ENCODE measurements around the gene OR1M1.
"Not testable (repeated sequence)": the region's sequence is repeated elsewhere in the genome, so short reads cannot be mapped to it uniquely, and the experiment has no call there.

The OR1M1 gene

GRCh38 chr19:9044449-9044848 lies 42.4 kb upstream of the OR1M1 start:
- no peaks in the 10 kb centered on the region for H3K9me3 ChIP-seq (replicated peaks; ENCODE audit: insufficient read depth, low read length)
- H2AFZ ChIP-seq (ENCODE audit: low read length): no peak overlapping the region
- H3K9ac ChIP-seq (ENCODE audit: low read length): no peak overlapping the region
- H3K36me3 ChIP-seq (replicated peaks; ENCODE audit: insufficient read depth, low read length): no peaks in the 10 kb centered on the region
- no peaks in the 10 kb centered on the region for H3K9me2 ChIP-seq (replicated peaks; ENCODE audit: insufficient read depth, low read length)
- no peak overlapping the region for H3K4me2 ChIP-seq (ENCODE audit: low read depth, low read length)
- H3K4me1 ChIP-seq (ENCODE audit: low read length): no peaks in the 10 kb centered on the region
- no peak overlapping the region for H3K4me3 ChIP-seq (ENCODE audit: low read length)
- H3K27ac ChIP-seq (ENCODE audit: low read length): no peak overlapping the region
- H3K79me2 ChIP-seq (ENCODE audit: low read length): no peaks in the 10 kb centered on the region
- TF ChIP-seq EZH2 (optimal IDR thresholded peaks at IDR 0.05; ENCODE audit: low read depth, low read length) (no peak), EZH2phosphoT487 (IDR thresholded peaks at IDR 0.05; ENCODE audit: low read length) (no peak)
- TF ChIP-seq, protein P1, sequence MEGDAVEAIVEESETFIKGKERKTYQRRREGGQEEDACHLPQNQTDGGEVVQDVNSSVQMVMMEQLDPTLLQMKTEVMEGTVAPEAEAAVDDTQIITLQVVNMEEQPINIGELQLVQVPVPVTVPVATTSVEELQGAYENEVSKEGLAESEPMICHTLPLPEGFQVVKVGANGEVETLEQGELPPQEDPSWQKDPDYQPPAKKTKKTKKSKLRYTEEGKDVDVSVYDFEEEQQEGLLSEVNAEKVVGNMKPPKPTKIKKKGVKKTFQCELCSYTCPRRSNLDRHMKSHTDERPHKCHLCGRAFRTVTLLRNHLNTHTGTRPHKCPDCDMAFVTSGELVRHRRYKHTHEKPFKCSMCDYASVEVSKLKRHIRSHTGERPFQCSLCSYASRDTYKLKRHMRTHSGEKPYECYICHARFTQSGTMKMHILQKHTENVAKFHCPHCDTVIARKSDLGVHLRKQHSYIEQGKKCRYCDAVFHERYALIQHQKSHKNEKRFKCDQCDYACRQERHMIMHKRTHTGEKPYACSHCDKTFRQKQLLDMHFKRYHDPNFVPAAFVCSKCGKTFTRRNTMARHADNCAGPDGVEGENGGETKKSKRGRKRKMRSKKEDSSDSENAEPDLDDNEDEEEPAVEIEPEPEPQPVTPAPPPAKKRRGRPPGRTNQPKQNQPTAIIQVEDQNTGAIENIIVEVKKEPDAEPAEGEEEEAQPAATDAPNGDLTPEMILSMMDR (IDR thresholded peaks at IDR 0.05; ENCODE audit: low read length): no peak
- no peaks in the 10 kb centered on the region for H4K20me1 ChIP-seq (ENCODE audit: insufficient read depth, low read length)
- H3F3A ChIP-seq (ENCODE audit: insufficient read depth, low read length): no peaks in the 10 kb centered on the region
- no peak for DNase-seq
- peaks cover 45% of the 10 kb centered on the region for H3K27me3 ChIP-seq (replicated peaks; ENCODE audit: insufficient read depth, low read length)

DNA sequence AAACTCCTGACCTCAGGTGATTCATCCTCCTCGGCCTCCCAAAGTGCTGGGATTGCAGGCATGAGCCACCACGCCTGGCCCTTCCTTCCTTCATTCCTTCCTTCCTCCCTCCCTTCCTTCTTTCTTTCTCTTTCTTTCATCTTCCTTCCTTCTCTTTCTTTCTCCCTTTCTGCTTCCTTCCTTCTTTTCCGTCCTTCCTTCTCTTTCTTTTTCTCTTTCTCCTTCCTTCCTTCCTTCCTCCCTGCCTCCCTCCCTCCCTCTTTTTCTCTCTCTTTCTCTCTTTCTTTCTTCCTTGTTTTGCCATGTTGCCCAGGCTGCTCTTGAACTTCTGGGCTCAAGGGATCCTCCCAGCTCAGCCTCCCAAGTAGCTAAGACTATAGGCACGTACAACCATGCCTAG lies 40.2 kb upstream of the OR1M1 start:
- H3K27ac ChIP-seq (ENCODE audit: low read length): no peak overlapping the region

GRCh38 chr19:9052894-9053293 lies 34.0 kb upstream of the OR1M1 start:
- Histone ChIP-seq H3F3A (ENCODE audit: insufficient read depth, low read length) (no peaks in the 10 kb centered on the region), H3K9me3 (replicated peaks; ENCODE audit: insufficient read depth, low read length) (no peaks in the 10 kb centered on the region), H3K4me2 (ENCODE audit: low read depth, low read length) (no peak overlapping the region), H3K4me1 (ENCODE audit: low read length) (no peaks in the 10 kb centered on the region), H2AFZ (ENCODE audit: low read length) (no peak overlapping the region), H3K36me3 (replicated peaks; ENCODE audit: insufficient read depth, low read length) (no peaks in the 10 kb centered on the region), H4K20me1 (ENCODE audit: insufficient read depth, low read length) (no peaks in the 10 kb centered on the region), H3K9me2 (replicated peaks; ENCODE audit: insufficient read depth, low read length) (no peaks in the 10 kb centered on the region), H3K27ac (ENCODE audit: low read length) (no peak overlapping the region), H3K9ac (ENCODE audit: low read length) (no peak overlapping the region), H3K27me3 (replicated peaks; ENCODE audit: insufficient read depth, low read length) (peaks cover 19% of the 10 kb centered on the region), H3K79me2 (ENCODE audit: low read length) (no peaks in the 10 kb centered on the region), H3K4me3 (ENCODE audit: low read length) (no peak overlapping the region)
- no peak for DNase-seq
- TF ChIP-seq, protein P1 (IDR thresholded peaks at IDR 0.05; ENCODE audit: low read length): no peak
- TF ChIP-seq EZH2phosphoT487 (IDR thresholded peaks at IDR 0.05; ENCODE audit: low read length): no peak
- no peak for TF ChIP-seq EZH2 (optimal IDR thresholded peaks at IDR 0.05; ENCODE audit: low read depth, low read length)

More for the DNA sequence above, 40.2 kb upstream of the OR1M1 start:
- H2AFZ ChIP-seq (ENCODE audit: low read length): no peak overlapping the region
- DNase-seq: no peak
- H3K27me3 ChIP-seq (replicated peaks; ENCODE audit: insufficient read depth, low read length): peaks cover 24% of the 10 kb centered on the region
- no peaks in the 10 kb centered on the region for H3K36me3 ChIP-seq (replicated peaks; ENCODE audit: insufficient read depth, low read length)
- TF ChIP-seq EZH2phosphoT487 (IDR thresholded peaks at IDR 0.05; ENCODE audit: low read length) (no peak), EZH2 (optimal IDR thresholded peaks at IDR 0.05; ENCODE audit: low read depth, low read length) (no peak)
- TF ChIP-seq, protein P1 (IDR thresholded peaks at IDR 0.05; ENCODE audit: low read length): no peak
- no peak overlapping the region for H3K4me3 ChIP-seq (ENCODE audit: low read length)
- no peaks in the 10 kb centered on the region for H3K9me3 ChIP-seq (replicated peaks; ENCODE audit: insufficient read depth, low read length)
- no peaks in the 10 kb centered on the region for H3K9me2 ChIP-seq (replicated peaks; ENCODE audit: insufficient read depth, low read length)
- no peaks in the 10 kb centered on the region for H3F3A ChIP-seq (ENCODE audit: insufficient read depth, low read length)
- no peaks in the 10 kb centered on the region for H3K4me1 ChIP-seq (ENCODE audit: low read length)
- no peaks in the 10 kb centered on the region for H4K20me1 ChIP-seq (ENCODE audit: insufficient read depth, low read length)
- H3K79me2 ChIP-seq (ENCODE audit: low read length): no peaks in the 10 kb centered on the region
- no peak overlapping the region for H3K9ac ChIP-seq (ENCODE audit: low read length)
- no peak overlapping the region for H3K4me2 ChIP-seq (ENCODE audit: low read depth, low read length)

- not testable (repeated sequence) for H4K20me1 ChIP-seq (ENCODE audit: insufficient read depth, low read length); H3K27ac ChIP-seq (ENCODE audit: low read length); H3K4me1 ChIP-seq (ENCODE audit: low read length); H3K4me2 ChIP-seq (ENCODE audit: low read depth, low read length); H2AFZ ChIP-seq (ENCODE audit: low read length); H3K4me3 ChIP-seq (ENCODE audit: low read length); DNase-seq; H3K9me2 ChIP-seq (replicated peaks; ENCODE audit: insufficient read depth, low read length); H3F3A ChIP-seq (ENCODE audit: insufficient read depth, low read length); H3K9me3 ChIP-seq (replicated peaks; ENCODE audit: insufficient read depth, low read length); H3K79me2 ChIP-seq (ENCODE audit: low read length); H3K36me3 ChIP-seq (replicated peaks; ENCODE audit: insufficient read depth, low read length); H3K9ac ChIP-seq (ENCODE audit: low read length)
- H3K27me3 ChIP-seq (replicated peaks; ENCODE audit: insufficient read depth, low read length): peaks cover 19% of the 10 kb centered on the region
Observed at GRCh38 chr19:9053674-9054073, 33.2 kb upstream of the OR1M1 start.

Measured in MM.1S (cell line).